ENCODE results near the gene HOXD10. TPM values are rescaled to one million over a fixed set of nuclear protein-coding genes. Genes with fewer than 3 reads are reported as not detected.

Gene HOXD10
- polyA plus RNA-seq, 3 donors: 0.02 to 0.76 (median 0.45) TPM

DNA sequence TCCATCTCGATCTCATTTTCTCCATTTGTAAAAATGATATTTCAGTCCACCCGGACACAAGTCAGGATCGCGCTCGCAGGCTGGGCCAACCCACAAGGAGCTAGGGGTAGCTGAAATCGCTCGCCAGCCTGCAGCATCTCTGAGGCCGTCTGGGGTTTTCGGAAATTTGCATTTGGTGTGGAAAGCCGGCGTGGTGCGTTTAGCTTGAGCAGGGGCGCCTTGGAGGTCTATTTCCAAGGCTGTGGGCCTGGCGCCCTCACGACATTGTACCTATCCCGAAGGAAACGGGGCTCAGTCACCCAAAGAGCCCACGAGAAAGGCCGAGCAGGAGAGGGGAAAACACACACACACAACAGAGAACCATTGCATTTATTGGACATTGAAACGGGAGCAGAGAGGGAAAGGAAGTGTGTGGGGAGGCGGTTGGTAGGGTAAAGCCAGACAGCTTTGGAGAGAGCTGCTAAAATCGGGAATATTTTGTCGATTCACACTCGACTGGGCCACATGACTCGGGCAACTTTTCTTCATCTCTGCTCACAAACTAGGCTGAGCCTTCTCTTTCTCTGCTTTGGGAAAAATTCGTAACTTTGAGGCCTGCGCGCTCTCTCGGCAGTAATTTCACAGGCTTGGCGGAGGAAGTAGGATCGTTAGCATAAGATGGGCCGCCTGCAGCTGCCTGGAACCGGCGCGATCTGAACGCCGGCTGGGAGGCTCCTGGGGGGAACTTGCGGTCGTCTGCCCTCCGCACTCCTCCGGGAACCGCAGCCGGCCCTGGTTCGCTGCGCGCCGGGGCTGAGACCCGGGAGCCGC lies 11.8 kb downstream of the HOXD10 start:
- WGBS, 3 donors: 10 to 17% (median 12%) methylated on average over 40 to 49 of the region's 49 CpGs
- no peak overlapping the region for H3K27ac ChIP-seq (ENCODE audit: low read depth, low read length)

DNA sequence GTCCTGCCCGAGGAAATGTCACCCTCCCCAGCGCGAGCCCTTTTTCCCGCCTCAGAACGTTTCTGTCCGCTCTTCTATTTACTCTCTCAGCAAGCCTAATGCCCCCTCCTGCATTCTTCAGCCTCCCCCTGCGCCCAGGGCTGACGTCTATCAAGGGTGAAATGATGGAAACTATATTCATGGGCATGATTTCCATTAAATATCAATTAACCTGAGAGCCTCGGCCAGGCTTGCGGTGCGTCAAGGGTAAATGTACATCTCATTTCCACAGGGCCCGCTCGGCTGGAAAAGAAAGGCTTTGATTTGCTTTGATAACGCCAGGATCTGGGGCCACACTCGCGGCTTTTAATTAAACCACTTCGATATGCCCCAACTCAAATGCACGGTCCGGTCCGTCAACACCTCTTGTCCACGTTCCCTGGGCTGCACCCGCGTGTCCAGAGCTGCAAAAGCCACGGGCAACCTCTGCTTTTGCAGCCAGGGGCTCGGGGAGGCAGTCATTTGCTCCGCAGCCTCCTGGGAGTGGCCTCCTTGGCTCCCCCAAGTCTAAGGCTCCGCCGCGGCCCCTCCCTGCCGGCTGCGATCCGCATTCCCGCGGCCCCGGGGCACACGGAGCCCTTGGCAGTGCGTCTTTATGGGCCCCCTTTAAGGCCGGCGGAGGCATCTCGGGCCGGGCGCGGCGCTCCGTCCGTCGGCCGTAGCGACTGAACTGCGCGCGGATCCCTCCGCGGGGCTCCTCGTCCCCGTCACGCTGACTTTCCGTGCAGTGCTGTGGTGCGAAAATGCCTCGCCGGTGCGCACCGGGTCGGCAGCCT lies 12.6 kb downstream of the HOXD10 start, which contains the start of gene HOXD8:
HOXD8 (plus strand) TSS at position 724 of the 815 bp plus-strand sequence. CDS start 662 bp downstream, outside the sequence.
- WGBS, 3 donors: 3 to 4% (median 4%) methylated on average over 64 of the region's 64 CpGs
- H3K27ac ChIP-seq (ENCODE audit: low read depth, low read length): no peak within 1 kb of the TSS

DNA sequence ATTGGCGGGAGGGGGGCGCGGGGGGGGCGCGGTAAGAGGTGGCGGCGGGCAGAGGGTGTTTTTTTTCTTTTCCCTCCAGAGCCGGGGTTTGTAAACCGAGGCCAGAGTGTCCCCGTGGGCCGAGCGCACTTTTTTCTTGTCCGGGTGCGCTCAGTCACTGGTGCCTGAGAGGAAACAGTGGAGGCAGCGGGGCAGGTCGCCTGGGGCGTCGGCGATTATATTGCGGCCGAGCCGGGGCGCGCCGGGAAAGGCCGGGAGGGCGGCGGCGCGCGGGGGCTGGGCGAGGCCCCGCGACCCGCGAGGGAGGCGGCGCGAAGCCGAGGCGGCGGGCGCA lies 13.2 kb downstream of the HOXD10 start:
- WGBS, 3 donors: 1 to 3% (median 2%) methylated on average over 22 to 43 of the region's 43 CpGs
- no peak overlapping the region for H3K27ac ChIP-seq (ENCODE audit: low read depth, low read length)

DNA sequence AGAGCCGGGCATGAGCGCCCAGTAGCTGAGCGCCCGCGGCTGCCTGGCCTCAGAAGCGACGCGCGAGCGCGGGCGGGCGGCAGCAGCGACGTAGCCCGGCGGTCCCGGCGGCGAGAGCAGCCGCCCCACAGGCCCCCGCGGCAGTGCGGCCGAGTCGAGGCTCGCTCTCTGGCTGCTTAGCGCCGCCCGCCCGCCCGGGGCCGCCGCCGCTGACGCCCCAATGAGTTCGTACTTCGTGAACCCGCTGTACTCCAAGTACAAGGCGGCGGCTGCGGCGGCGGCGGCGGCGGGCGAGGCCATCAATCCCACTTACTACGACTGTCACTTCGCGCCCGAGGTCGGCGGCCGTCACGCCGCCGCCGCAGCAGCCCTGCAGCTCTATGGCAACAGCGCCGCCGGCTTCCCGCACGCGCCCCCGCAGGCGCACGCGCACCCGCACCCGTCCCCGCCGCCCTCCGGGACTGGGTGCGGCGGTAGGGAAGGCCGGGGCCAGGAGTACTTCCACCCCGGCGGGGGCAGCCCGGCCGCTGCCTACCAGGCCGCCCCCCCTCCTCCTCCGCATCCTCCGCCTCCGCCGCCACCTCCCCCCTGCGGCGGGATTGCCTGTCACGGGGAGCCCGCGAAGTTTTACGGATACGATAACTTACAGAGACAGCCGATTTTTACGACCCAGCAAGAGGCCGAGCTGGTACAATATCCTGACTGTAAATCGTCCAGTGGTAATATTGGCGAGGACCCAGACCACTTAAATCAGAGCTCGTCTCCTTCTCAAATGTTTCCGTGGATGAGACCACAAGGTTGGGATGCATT lies 13.8 kb downstream of the HOXD10 start:
- no peak overlapping the region for H3K27ac ChIP-seq (ENCODE audit: low read depth, low read length)
- 1 to 3% (median 2%) methylated on average over 86 to 100 of the region's 100 CpGs for WGBS, 3 donors

DNA sequence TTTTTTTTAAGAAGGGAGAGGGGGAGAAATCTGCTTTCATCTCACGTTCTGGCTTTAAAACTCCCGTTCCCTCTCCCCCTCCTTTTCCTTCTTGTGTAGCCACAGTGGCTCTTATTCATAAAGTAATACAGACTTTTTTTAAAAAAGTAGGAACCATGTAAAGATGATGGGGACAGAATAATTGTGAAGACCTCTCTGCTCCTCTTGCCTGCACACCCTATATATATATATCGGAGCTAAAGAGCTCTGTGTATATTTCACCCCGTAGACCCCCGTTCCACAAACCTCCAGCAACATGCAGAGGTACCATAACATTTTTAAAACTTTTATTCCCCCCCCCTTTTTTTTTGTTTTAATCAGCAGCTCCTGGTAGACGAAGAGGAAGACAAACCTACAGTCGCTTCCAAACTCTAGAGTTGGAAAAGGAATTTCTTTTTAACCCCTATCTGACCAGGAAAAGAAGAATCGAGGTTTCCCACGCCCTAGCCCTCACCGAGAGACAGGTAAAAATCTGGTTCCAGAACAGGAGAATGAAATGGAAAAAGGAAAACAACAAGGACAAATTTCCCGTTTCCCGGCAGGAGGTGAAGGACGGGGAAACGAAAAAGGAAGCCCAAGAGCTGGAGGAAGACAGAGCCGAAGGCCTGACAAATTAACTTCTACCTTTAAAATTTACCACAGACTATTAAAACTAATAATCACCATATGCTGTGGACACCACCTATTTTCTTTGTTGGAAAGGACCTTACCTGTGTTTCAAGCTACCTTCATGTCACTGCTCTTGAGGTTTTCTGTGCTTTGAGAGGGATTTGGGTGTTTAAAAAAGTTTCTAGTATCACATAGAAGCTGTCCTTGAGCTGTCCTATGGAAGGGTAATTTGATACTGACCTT lies 14.6 kb downstream of the HOXD10 start:
- H3K27ac ChIP-seq (ENCODE audit: low read depth, low read length): no peak overlapping the region
- 13 to 17% (median 14%) methylated on average over 15 of the region's 15 CpGs for WGBS, 3 donors

DNA sequence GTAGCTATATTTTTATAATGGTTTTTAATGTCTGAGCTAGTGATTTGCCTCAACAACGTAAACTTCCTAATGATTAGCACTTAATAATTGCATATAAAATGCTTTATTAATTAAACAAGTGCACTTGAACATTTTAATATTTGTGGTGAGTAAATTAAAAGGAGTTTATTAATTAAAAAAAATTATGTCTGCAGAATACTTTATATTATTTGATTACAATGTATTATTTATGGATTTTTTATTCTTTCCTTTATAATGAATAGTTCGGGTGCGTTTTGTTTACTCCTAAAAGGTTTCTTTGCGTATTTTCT lies 15.2 kb downstream of the HOXD10 start:
- WGBS, 3 donors: 21 to 30% (median 24%) methylated on average over 4 of the region's 4 CpGs
- H3K27ac ChIP-seq (ENCODE audit: low read depth, low read length): no peak overlapping the region

DNA sequence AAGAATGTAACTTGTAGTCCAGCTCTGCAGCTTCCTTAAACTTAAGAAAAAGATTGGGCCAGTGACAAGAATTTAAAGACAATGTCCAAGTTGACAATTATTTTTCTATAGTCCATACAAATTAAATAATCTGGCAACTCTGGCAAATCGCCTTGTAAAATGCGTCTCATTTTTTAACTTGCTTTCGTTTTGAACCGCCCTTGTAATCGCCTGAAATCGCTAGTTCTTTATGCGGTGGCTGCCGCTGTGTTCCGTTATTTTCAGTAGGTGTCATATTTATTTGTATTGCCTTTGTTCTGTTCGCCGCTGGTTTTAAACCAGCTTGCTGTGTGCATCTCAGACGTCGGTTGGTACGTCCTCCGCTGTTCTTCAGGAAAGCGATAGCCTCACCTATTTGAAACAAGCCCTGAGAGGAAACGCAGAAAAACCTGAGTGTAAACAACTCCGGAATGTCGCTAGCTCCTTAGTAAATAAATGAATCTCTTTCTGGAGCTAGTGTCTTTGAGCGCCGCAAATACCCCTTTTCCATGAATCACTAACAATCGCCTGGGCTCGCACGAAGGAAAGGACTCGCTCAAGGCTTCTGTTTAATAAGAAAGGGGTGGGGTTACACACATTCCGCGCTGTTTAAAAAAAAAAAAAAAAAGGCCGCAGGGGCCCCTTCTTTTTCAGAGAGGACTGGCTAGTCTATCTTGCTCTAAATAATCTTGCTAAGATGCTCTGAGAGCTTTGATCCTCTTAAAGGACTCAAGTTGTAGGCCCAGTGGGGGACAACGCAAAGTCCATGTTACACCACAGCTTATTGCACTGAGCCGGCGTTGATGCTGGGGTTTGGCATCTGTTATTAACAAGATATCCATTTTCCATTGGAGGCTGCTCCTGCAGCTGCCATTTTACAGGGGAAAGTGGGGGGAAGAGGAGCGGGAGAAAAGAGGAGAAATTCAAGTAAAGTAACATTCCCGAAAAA lies 15.9 kb downstream of the HOXD10 start:
- WGBS, 3 donors: 11 to 29% (median 13%) methylated on average over 33 of the region's 33 CpGs
- no peak overlapping the region for H3K27ac ChIP-seq (ENCODE audit: low read depth, low read length)

DNA sequence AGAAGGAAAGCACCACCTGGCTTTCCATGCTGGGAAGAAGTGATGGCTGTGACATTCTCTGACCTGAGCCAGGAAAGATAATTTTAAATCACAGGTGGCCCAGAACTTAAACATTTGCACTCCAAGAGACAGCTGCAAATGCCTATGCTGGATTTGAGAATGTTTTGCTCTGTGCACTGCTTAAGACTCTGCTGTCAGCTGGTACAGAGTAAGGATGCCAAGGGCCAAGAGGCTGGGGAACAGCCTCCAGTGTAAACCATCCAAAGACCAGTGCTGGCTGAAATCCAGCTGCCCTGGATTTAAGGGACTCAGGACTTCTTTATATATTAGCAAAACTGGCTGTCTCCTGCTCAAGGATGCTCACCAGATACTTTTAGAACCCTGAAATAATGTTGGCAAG lies 16.8 kb downstream of the HOXD10 start:
- H3K27ac ChIP-seq (ENCODE audit: low read depth, low read length): no peak overlapping the region

DNA sequence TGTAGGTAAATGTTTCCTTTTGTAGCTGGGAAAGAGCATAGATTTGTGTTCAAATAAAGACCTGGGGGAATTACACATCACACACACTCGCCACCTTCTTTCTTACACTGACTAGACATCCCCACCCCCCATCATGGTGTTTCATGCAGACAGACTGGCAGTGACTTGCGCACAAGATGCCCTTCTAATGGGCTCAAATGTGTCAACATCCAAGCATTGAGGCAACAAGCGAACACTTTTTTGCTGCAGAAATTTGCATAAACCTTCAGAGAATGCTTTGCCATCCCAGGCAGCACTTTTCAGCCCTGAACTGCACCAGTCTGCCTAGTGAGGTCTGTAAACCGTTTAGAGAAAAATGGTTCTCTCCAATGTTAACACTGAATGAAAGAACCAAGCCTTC lies 17.5 kb downstream of the HOXD10 start:
- H3K27ac ChIP-seq (ENCODE audit: low read depth, low read length): no peak overlapping the region
- 22 to 56% (median 53%) methylated on average over 4 of the region's 4 CpGs for WGBS, 3 donors

DNA sequence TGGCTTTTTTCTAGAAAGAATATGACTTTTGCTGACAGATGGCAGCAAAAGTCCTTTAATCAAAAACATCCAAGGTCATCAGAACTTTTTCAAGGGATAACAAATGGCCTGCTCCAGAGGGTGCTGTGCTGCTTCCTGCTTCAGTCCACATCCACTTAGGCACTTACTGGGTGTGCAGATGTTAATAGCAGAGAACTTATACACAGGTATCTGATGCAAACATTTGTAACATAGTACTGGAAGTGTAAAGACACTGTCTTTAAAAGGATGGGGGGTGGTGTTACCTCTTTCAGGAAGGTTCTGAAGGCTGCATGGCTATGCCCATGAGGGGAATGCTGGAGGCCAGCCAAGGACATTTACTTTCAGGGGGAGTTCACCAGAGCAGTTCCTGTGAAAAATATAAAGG lies 18.5 kb downstream of the HOXD10 start:
- no peak overlapping the region for H3K27ac ChIP-seq (ENCODE audit: low read depth, low read length)

DNA sequence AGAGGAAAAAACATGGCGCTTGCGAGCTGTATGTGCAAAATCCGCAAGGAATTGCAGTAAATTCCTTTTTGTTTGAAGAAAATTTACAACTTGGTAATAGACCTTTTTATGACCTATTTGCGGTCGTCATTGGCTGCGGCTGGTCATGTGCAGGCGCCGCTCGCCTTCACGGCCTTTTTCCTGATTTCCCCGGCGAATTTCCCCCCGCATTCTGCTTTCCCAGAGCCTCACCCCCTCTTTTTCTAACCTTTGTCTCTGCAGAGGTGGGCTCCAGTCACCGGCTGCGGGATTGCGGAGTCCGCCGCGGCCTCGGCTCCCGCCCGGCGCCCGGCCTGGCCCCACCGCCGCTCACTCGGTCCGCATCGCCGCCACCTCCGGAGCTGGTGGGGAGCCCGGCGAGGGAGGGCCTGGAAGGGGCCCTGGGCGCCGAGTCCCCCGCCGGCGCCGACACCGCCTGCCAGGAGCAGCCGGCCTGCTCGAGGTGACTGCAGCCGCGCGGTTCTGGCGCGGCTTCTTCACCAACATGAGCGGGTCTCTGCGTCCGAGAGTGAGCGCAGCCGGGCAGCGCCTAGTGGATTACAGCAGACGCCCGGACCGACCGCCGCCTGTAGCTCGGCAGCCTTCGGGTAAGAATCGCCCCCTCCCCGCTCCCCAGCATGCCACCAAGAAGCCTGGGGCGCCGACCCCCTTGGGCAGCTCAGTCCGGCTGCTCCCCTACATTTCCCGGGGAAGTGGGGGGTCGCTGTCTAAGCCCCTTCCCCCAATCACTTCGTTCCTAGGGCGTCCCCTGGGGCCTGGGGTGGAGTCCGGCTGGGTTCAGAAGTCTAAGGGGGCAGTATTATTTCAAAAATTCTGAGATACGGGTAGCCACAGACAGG lies 20.0 kb downstream of the HOXD10 start:
- H3K27ac ChIP-seq (ENCODE audit: low read depth, low read length): no peak overlapping the region
- WGBS, 3 donors: 3% methylated on average over 53 to 71 of the region's 71 CpGs

DNA sequence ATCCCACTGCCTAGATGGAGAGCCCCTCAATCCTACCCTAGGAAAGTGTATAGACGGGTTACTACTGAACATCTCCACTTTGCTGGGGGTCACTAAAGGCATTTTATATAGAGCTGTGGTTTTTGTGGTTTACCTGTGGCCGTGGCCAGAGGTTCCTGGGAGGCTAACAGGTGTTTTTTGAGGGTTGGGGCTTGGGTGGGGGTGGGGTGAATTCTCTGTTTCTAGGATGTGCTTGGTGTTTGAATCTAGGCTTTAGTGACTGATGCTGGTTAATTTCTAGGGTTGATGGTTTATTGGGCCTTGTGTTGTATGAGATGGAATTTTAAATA lies 20.6 kb downstream of the HOXD10 start:
- H3K27ac ChIP-seq (ENCODE audit: low read depth, low read length): no peak overlapping the region
- WGBS, 3 donors: 10 to 19% (median 12%) methylated on average over 2 of the region's 2 CpGs

DNA sequence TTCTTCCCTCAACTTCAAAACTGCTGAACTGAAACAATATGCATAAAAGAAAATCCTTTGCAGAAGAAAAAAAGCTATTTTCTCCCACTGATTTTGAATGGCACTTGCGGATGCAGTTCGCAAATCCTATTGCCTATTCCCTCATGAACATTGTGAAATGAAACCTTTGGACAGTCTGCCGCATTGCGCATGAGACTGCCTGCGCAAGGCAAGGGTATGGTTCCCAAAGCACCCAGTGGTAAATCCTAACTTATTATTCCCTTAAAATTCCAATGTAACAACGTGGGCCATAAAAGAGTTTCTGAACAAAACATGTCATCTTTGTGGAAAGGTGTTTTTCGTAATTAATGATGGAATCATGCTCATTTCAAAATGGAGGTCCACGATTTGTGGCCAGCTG lies 21.3 kb downstream of the HOXD10 start:
- 35 to 44% (median 39%) methylated on average over 8 of the region's 8 CpGs for WGBS, 3 donors
- no peak overlapping the region for H3K27ac ChIP-seq (ENCODE audit: low read depth, low read length)

DNA sequence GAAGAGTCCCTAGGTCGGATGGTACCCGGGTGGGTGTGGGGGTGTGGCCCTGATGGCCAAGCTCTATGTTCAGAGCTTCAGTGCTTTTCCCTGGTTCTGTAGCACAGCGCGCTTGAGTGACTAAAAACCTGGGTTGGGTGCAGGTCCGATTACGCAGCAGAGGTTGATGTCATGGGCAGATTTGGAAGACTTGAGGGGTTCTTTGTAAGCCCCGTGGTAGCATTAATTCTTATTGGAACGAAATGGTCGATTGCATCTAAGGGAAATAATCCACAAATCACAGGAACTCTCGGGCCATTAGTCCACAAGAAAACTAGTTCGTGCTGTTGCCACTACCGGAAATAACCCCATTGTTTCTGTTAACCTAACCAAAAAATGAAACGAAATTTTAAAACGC lies 21.9 kb downstream of the HOXD10 start:
- no peak overlapping the region for H3K27ac ChIP-seq (ENCODE audit: low read depth, low read length)
- WGBS, 3 donors: 14 to 28% (median 17%) methylated on average over 14 of the region's 14 CpGs

DNA sequence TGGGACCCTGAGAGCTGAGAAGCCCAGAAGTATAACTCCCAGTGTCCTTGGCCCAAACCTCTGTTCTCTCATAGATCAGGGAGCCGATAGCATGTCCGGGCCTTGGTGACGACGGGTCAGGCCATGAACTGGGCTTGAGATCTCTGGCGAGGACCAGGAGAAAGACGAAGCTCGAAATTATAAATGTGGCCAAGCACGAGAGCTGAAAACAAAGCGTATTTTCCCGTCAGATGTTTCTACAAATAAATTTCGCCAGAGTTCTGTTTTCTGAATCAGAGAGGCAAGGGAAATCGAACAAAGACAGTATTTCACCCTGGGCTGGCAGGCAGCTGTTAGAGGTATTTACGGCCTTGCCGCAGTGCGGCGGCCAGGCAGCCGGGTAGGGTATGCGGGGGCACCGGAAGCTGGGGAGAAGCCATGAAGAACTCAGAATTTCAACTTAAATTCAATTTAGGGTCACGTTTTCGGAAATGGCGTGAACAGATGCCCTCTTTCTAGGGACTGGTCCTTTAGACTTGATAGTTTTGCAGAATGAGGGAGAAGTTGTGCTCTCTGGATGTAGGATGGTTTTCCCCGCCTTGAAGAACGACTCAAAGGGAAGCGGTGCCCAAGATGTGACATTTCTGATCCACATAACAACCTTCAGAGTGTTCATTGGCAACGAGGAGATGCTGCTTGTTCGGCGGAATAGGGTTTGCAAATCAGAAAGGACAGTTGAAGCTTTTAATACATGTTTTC lies 22.5 kb downstream of the HOXD10 start:
- no peak overlapping the region for H3K27ac ChIP-seq (ENCODE audit: low read depth, low read length)
- WGBS, 3 donors: 11 to 33% (median 19%) methylated on average over 28 of the region's 28 CpGs
